GM23338 (cell line): ENCODE results near the gene CDR2. TPM values are rescaled to one million over a fixed set of nuclear protein-coding genes. Genes with fewer than 3 reads are reported as not detected.

ENCODE experiments used
- ATAC-seq: fragments of 200-7000 bp; cut with Tn5 transposase; 3 replicates; pipeline ENCODE4 v1.9.1; 2020
- DNase-seq: peaks from one replicate; pipeline ENCODE4 v3.0.0-alpha.2; 2015; ENCODE audit warnings: low spot score
- H2AFZ ChIP-seq: fragments of 200-600 bp; sonication (generic); 2 replicates; pipeline ENCODE4 v1.8.0; 2016; ENCODE audit warnings: antibody characterized with exemption, mild to moderate bottlenecking, moderate library complexity
- H3F3A ChIP-seq: fragments of 200-600 bp; sonication (generic); replicated peaks from 2 replicates; pipeline ENCODE4 v1.8.0; 2017; ENCODE audit warnings: antibody characterized with exemption, mixed run types, low read depth
- H3K27ac ChIP-seq: fragments of 200-600 bp; sonication (generic); 2 replicates; pipeline ENCODE4 v1.6.1; 2016; ENCODE audit warnings: low read depth
- H3K27me3 ChIP-seq: fragments of 200-600 bp; sonication (generic); 2 replicates; pipeline ENCODE4 v1.8.0; 2016; ENCODE audit warnings: mild to moderate bottlenecking, mixed run types, moderate library complexity; ENCODE audit not compliant: insufficient read depth
- H3K36me3 ChIP-seq: fragments of 200-600 bp; sonication (generic); 2 replicates; pipeline ENCODE4 v1.8.0; 2016; ENCODE audit warnings: mild to moderate bottlenecking; ENCODE audit not compliant: insufficient read depth
- H3K4me1 ChIP-seq: fragments of 200-600 bp; sonication (generic); 2 replicates; pipeline ENCODE4 v1.8.0; 2016; ENCODE audit warnings: mild to moderate bottlenecking, moderate library complexity; ENCODE audit not compliant: insufficient read depth
- H3K4me2 ChIP-seq: fragments of 200-600 bp; sonication (generic); 2 replicates; pipeline ENCODE4 v1.7.1; 2017; ENCODE audit warnings: mixed run types
- H3K4me3 ChIP-seq: fragments of 200-600 bp; sonication (generic); 2 replicates; pipeline ENCODE4 v1.6.1; 2016; ENCODE audit warnings: mixed run types
- H3K79me2 ChIP-seq: fragments of 200-600 bp; sonication (generic); replicated peaks from 2 replicates; pipeline ENCODE4 v1.8.0; 2017; ENCODE audit warnings: mild to moderate bottlenecking; ENCODE audit not compliant: insufficient read depth
- H3K9me2 ChIP-seq: fragments of 200-600 bp; sonication (generic); 2 replicates; pipeline ENCODE4 v1.8.0; 2017; ENCODE audit not compliant: insufficient read depth
- H4K20me1 ChIP-seq: fragments of 200-600 bp; sonication (generic); replicated peaks from 2 replicates; pipeline ENCODE4 v1.8.0; 2017; ENCODE audit warnings: mild to moderate bottlenecking; ENCODE audit not compliant: insufficient read depth
- H3K27ac Mint-ChIP-seq: 2 replicates; pipeline ENCODE4 v1.8.0; 2020; ENCODE audit warnings: inconsistent platforms, mild to moderate bottlenecking, moderate library complexity, mixed read lengths
- H3K27me3 Mint-ChIP-seq: 3 replicates; pipeline ENCODE4 v1.8.0; 2022; ENCODE audit warnings: low read depth, mild to moderate bottlenecking, moderate library complexity, mixed read lengths, inconsistent platforms; ENCODE audit not compliant: insufficient read depth, poor library complexity
- H3K36me3 Mint-ChIP-seq: 3 replicates; pipeline ENCODE4 v1.8.0; 2021; ENCODE audit warnings: low read depth, mild to moderate bottlenecking, inconsistent platforms, moderate library complexity, mixed read lengths
- H3K4me1 Mint-ChIP-seq: 3 replicates; pipeline ENCODE4 v1.8.0; 2020; ENCODE audit warnings: mild to moderate bottlenecking, inconsistent platforms, mixed read lengths
- H3K4me3 Mint-ChIP-seq: 3 replicates; pipeline ENCODE4 v1.8.0; 2021; ENCODE audit warnings: moderate library complexity, mild to moderate bottlenecking, inconsistent platforms, mixed read lengths
- H3K9me3 Mint-ChIP-seq: 3 replicates; pipeline ENCODE4 v1.8.0; 2020; ENCODE audit warnings: moderate library complexity, mild to moderate bottlenecking, inconsistent platforms, mixed read lengths
- CREB1 ChIP-seq: fragments of 250-450 bp; sonication (Bioruptor Pico); IDR thresholded peaks from 2 replicates; pipeline ENCODE4 v1.5.0; 2020; ENCODE audit warnings: low read depth, mild to moderate bottlenecking, moderate library complexity
- CTCF ChIP-seq, 2 experiments: fragments of 200-600 bp in 1 of 2; sonication (generic) in 1 of 2; conservative IDR thresholded peaks; 2 replicates each; pipeline versions ENCODE4 v1.5.1 to v1.6.1; 2016 to 2017; ENCODE audit warnings: antibody characterized with exemption in 2 of 2, low read depth in 2 of 2, mild to moderate bottlenecking in 2 of 2, moderate library complexity in 1 of 2
- EZH2 ChIP-seq: fragments of 200-600 bp; sonication (generic); IDR thresholded peaks from one replicate; pipeline ENCODE4 v1.8.0; 2017; ENCODE audit warnings: antibody characterized with exemption, mild to moderate bottlenecking, low read depth; ENCODE audit not compliant: unreplicated experiment
- EZH2phosphoT487 ChIP-seq: fragments of 200-600 bp; sonication (generic); IDR thresholded peaks from one replicate; pipeline ENCODE4 v1.8.1; 2018; ENCODE audit warnings: antibody characterized with exemption; ENCODE audit not compliant: unreplicated experiment
- JUNB ChIP-seq: IDR thresholded peaks from one replicate; pipeline ENCODE4 v1.6.1; 2016; ENCODE audit warnings: antibody characterized with exemption; ENCODE audit not compliant: unreplicated experiment
- NANOG ChIP-seq: IDR thresholded peaks from 2 replicates; pipeline ENCODE4 v1.6.1; 2016; ENCODE audit warnings: antibody characterized with exemption, borderline replicate concordance
- POLR2AphosphoS5 ChIP-seq: IDR thresholded peaks from 2 replicates; pipeline ENCODE4 v1.6.1; 2016; ENCODE audit warnings: antibody characterized with exemption, low read depth
- REST ChIP-seq: IDR thresholded peaks from one replicate; pipeline ENCODE4 v1.6.1; 2018; ENCODE audit warnings: antibody characterized with exemption; ENCODE audit not compliant: unreplicated experiment
- STAT1 ChIP-seq: IDR thresholded peaks from one replicate; pipeline ENCODE4 v1.6.1; 2016; ENCODE audit warnings: antibody characterized with exemption; ENCODE audit not compliant: unreplicated experiment
- ZNF114 ChIP-seq: fragments of 250-450 bp; sonication (Bioruptor Pico); IDR thresholded peaks from 2 replicates; pipeline ENCODE4 v1.5.0; 2020; ENCODE audit warnings: mild to moderate bottlenecking, moderate library complexity
- ZNF331 ChIP-seq: fragments of 250-450 bp; sonication (Bioruptor Pico); IDR thresholded peaks from 2 replicates; pipeline ENCODE4 v1.5.0; 2020; ENCODE audit warnings: low read depth, mild to moderate bottlenecking, moderate library complexity
- polyA plus RNA-seq: library from polyadenylated mRNA; unstranded; fragments of >200 nt; fragmentation: Nextera tagmentation; extraction: Ambion mirVana; gene quantifications from 2 replicates; pipeline ENCODE4 v1.2.1, GENCODE V29; 2016
- total RNA-seq: library from RNA; depleted of rRNA; stranded (reverse); fragments of >200 nt; shearing (Covaris generic); gene quantifications from 2 replicates; pipeline ENCODE4 v1.2.3, GENCODE V29; 2014
- TF ChIP-seq, protein P1 (sequence below): fragments of 250-450 bp; sonication (Bioruptor Pico); IDR thresholded peaks from 2 replicates; pipeline ENCODE4 v1.5.0; 2020; ENCODE audit warnings: mild to moderate bottlenecking, moderate library complexity
- TF ChIP-seq, protein P2 (sequence below): IDR thresholded peaks from 2 replicates; pipeline ENCODE4 v1.6.1; 2016; ENCODE audit warnings: antibody characterized with exemption

The CDR2 gene
- total and polyA plus RNA-seq, 2 experiments from 2014 or later = 17.7 to 39.3 TPM

DNA sequence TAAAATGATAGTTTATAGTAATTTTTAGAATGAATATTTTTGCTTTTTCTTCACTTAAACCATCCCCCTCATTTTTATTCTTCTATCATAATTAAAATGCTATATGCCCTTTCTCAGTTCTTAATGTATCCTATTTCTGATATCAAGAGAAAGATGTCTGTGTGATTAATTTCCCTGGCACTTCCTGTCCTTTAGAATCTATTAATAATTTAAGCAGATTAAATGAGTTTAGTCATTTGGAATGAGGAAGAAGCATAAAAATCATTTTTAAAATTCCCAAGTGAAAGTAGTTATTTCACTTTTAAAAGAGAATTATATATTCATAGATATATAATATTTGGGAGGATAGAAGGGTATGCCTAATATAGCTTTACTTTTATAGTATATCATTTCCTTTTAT, 27.8 kb upstream of the CDR2 start:
- no peak overlapping the region for H2AFZ ChIP-seq
- no peak for DNase-seq
- no peak overlapping the region for H3K4me2 ChIP-seq
- no peaks in the 10 kb centered on the region for H3K9me2 ChIP-seq
- H3K4me1 Mint-ChIP-seq = no peaks in the 10 kb centered on the region
- no peak overlapping the region for H3K4me3 Mint-ChIP-seq
- H3F3A ChIP-seq = no peaks in the 10 kb centered on the region
- H3K27me3 ChIP-seq = no peaks in the 10 kb centered on the region
- no peaks in the 10 kb centered on the region; the same call in 2 of the 3 replicates for H3K9me3 Mint-ChIP-seq
- H3K27ac ChIP-seq = no peak overlapping the region
- no peaks in the 10 kb centered on the region for H3K4me1 ChIP-seq
- TF ChIP-seq REST (no peak), POLR2AphosphoS5 (no peak), CTCF (conservative IDR thresholded peaks at IDR 0.05; ENCODE audit: low read depth in 2 of 2) (no peak), STAT1 (no peak), EZH2 (no peak), ZNF114 (CRISPR knock-in tag) (no peak), NANOG (no peak), CREB1 (CRISPR knock-in tag) (no peak), JUNB (no peak), EZH2phosphoT487 (no peak), ZNF331 (CRISPR knock-in tag) (no peak)
- TF ChIP-seq, protein P1, sequence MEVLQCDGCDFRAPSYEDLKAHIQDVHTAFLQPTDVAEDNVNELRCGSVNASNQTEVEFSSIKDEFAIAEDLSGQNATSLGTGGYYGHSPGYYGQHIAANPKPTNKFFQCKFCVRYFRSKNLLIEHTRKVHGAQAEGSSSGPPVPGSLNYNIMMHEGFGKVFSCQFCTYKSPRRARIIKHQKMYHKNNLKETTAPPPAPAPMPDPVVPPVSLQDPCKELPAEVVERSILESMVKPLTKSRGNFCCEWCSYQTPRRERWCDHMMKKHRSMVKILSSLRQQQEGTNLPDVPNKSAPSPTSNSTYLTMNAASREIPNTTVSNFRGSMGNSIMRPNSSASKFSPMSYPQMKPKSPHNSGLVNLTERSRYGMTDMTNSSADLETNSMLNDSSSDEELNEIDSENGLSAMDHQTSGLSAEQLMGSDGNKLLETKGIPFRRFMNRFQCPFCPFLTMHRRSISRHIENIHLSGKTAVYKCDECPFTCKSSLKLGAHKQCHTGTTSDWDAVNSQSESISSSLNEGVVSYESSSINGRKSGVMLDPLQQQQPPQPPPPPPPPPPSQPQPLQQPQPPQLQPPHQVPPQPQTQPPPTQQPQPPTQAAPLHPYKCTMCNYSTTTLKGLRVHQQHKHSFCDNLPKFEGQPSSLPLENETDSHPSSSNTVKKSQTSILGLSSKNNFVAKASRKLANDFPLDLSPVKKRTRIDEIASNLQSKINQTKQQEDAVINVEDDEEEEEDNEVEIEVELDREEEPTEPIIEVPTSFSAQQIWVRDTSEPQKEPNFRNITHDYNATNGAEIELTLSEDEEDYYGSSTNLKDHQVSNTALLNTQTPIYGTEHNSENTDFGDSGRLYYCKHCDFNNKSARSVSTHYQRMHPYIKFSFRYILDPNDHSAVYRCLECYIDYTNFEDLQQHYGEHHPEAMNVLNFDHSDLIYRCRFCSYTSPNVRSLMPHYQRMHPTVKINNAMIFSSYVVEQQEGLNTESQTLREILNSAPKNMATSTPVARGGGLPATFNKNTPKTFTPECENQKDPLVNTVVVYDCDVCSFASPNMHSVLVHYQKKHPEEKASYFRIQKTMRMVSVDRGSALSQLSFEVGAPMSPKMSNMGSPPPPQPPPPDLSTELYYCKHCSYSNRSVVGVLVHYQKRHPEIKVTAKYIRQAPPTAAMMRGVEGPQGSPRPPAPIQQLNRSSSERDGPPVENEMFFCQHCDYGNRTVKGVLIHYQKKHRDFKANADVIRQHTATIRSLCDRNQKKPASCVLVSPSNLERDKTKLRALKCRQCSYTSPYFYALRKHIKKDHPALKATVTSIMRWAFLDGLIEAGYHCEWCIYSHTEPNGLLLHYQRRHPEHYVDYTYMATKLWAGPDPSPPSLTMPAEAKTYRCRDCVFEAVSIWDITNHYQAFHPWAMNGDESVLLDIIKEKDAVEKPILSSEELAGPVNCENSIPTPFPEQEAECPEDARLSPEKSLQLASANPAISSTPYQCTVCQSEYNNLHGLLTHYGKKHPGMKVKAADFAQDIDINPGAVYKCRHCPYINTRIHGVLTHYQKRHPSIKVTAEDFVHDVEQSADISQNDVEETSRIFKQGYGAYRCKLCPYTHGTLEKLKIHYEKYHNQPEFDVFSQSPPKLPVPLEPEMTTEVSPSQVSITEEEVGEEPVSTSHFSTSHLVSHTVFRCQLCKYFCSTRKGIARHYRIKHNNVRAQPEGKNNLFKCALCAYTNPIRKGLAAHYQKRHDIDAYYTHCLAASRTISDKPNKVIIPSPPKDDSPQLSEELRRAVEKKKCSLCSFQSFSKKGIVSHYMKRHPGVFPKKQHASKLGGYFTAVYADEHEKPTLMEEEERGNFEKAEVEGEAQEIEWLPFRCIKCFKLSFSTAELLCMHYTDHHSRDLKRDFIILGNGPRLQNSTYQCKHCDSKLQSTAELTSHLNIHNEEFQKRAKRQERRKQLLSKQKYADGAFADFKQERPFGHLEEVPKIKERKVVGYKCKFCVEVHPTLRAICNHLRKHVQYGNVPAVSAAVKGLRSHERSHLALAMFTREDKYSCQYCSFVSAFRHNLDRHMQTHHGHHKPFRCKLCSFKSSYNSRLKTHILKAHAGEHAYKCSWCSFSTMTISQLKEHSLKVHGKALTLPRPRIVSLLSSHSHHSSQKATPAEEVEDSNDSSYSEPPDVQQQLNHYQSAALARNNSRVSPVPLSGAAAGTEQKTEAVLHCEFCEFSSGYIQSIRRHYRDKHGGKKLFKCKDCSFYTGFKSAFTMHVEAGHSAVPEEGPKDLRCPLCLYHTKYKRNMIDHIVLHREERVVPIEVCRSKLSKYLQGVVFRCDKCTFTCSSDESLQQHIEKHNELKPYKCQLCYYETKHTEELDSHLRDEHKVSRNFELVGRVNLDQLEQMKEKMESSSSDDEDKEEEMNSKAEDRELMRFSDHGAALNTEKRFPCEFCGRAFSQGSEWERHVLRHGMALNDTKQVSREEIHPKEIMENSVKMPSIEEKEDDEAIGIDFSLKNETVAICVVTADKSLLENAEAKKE (CRISPR knock-in tag) = no peak
- TF ChIP-seq, protein P2, sequence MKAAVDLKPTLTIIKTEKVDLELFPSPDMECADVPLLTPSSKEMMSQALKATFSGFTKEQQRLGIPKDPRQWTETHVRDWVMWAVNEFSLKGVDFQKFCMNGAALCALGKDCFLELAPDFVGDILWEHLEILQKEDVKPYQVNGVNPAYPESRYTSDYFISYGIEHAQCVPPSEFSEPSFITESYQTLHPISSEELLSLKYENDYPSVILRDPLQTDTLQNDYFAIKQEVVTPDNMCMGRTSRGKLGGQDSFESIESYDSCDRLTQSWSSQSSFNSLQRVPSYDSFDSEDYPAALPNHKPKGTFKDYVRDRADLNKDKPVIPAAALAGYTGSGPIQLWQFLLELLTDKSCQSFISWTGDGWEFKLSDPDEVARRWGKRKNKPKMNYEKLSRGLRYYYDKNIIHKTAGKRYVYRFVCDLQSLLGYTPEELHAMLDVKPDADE = no peak
- peaks cover 3% of the 10 kb centered on the region for H3K27me3 Mint-ChIP-seq
- no peaks in the 10 kb centered on the region for H4K20me1 ChIP-seq
- no peak for ATAC-seq
- no peaks in the 10 kb centered on the region for H3K36me3 Mint-ChIP-seq
- no peak overlapping the region for H3K4me3 ChIP-seq
- no peaks in the 10 kb centered on the region for H3K36me3 ChIP-seq
- H3K27ac Mint-ChIP-seq = no peak overlapping the region
- no peaks in the 10 kb centered on the region for H3K79me2 ChIP-seq
